ENCODE data around the gene ASAP2. TPM values are rescaled to one million over a fixed set of nuclear protein-coding genes. Genes with fewer than 3 reads are reported as not detected.

ASAP2 gene
- polyA plus RNA-seq, 3 donors: 55.9 to 63.0 (median 57.7) TPM

DNA sequence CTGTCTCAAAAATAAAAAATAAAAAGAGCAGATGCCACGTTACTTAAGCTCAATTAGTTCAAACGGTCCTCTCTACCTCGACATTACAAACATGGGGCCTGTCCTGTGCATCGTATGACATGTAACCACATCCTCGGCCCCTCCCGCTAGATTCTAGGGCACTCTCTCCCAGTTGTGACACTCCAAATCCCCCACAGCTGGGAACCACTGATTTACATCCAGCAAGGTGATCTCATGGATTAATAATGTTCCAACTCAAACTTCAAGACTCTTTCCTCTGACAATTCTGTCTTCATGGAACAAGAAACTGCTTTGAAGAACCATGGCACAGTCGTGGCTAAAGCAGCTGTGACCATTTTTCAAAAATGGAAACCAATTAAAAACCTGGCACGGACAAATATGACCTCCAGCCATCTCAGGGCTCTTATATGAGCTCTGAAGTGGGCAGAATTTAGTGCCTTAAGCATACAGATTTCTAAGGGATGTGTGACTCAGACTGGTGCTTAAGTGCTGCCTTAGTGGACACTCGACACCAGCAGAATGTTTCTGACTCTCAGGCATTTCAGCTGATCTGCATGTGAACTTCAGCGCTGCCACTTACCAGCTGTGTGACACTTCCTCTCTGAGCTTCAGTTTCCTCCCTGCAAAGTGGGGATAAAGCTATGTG, 31.7 kb upstream of the ASAP2 start:
- DNase-seq (ENCODE audit: extremely low read depth in 1 of 11, low read depth in 9 of 11, low spot score in 4 of 11): no peak

DNA sequence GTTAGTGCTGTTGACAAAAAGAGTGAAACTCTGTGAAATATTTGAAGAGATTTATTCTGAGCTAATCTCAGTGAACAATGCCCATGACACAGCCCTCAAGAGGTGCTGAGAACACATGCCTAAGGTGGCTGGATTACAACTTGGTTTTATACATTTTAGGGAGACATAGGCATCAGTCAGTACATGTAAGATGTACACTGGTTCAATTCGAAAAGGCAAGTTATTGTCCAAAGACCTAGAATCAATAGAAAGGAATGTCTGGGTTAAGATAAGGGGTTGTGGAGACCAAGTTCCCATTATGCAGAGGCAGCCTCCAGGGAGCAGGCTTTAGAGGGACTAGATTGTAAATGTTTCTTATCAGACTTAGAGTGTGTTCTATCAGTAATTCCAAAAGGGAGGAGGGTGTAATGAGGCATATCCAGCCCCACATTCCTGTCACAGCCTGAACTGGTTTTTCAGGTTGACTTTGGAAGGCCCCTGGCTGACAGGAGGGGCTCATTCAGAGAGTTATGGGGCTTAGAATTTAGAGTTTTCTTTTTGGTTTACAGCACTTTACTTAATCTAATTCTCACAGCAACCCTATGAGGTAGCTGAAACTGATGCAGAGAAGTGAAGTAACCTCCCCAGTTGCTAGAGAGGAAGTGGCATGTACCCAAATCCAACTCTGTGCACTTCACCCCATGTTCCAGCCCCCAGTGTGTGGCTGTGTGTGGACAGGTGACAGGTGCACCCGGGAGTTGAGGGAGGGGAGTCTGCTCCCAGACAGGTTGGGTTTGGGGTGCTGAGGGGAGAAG, 28.3 kb upstream of the ASAP2 start:
- peak in 6 of 11 donors; percentile 19 to 73 (median 66) for DNase-seq (ENCODE audit: extremely low read depth in 1 of 11, low read depth in 9 of 11, low spot score in 4 of 11)

DNA sequence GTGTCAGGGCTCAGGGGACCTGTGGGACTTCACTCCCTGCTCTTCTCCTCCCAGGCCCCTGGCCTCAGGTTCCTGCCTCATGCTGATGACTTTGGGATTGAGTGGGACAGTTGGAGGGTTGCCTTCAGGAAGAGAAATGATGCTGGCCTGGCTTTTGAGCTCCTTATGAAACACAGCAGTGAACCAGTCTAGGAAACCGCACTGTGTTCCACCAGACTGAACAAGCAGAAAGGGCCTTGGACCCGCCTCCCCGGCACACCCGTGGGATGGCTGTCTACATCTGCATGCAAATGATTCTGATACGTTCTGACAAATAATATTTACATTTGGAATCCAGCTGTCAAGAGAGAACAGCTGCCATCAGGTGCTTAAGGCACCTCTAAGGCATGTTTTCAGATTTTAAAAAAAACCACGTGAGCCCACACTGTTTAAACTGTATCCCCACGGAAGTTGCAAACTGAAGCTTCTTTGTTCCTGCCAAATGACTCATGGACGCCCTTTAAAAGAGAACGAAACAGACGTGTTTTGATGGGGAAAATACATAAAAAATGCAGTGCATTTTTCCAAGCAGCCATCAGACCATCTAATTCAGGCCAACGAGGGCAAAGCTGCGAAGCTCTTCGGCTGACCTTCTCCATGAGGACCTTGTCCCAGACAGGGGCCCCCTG, 27.6 kb upstream of the ASAP2 start:
- DNase-seq (ENCODE audit: extremely low read depth in 1 of 11, low read depth in 9 of 11, low spot score in 4 of 11): peak in 1 of 11 donors; percentile 43

DNA sequence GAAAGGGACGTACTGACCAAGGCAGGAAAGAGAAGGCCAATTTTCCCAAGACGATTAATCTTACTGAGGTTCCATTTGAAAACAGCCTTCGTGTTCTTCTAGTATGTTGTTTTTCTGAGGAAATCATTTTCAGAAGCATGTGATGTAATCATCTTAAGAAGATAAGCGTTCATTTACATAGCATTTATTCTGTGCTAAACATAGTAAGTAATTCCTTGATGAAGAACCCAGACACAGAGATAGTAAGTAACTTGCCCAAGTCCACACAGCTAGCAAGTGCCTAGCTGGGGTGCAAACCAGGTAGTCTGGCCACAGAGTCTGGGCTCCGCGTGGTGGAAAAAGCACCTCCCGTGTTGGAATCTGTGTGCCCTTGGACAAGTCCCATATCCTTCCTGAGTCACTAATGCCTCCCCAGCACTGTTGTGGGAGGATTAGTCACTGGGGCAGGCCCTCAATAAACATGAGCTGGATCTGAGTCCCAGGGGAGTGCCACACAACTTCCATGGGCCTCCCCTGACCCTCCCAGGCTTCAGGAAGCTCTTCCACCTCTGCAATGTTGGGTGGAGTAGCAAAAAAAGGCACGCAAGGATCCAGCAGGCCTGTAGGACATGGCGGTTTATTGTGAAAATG, 26.9 kb upstream of the ASAP2 start:
- DNase-seq (ENCODE audit: extremely low read depth in 1 of 11, low read depth in 9 of 11, low spot score in 4 of 11): no peak

DNA sequence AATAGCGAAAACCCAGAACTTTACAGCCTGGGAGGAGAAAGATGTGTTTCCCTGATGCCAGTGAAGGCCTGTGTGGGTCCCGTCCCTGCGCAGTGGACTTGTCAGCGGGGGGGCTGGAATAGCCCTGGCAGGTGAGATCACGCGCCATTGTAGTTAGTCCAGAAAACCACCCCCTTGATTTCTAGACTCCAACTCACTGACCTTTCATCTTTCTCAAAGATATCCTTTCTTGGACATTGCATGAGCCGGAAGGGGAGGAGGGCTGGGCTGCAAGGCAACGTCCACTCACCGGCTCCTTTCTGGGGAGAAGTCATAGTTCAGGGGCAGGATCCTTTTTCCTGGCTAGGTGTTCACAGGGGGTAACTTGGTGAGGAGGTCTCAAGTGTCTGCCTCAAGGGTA, 22.3 kb upstream of the ASAP2 start:
- DNase-seq (ENCODE audit: extremely low read depth in 1 of 11, low read depth in 9 of 11, low spot score in 4 of 11): no peak

DNA sequence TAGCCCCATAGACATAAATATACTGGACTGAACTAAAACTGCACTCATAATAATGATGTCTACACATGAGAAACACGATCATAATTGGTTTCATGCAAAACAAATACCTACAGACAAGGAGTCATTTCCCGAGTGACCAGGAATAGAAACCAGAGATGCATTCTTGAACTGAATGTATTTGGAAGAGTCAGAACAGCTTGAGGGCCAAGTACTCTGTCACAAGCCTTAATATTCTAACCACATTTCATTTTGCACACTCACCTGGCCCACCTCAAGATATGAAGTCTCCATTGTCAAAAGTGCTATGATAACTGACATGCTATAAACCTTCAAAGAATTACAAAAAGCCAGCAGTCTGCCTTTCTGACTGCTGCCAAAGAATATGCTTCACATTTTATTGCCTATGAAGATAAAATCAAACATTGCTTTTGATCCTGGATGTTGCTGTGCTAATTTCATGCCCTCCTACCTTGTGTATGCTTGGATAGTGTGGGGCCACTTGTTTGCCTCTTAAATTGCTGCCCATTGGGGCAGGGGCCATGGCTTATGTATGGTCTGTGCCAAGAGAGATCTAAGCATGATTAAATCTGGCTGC, 18.9 kb upstream of the ASAP2 start:
- no peak for DNase-seq (ENCODE audit: extremely low read depth in 1 of 11, low read depth in 9 of 11, low spot score in 4 of 11)

DNA sequence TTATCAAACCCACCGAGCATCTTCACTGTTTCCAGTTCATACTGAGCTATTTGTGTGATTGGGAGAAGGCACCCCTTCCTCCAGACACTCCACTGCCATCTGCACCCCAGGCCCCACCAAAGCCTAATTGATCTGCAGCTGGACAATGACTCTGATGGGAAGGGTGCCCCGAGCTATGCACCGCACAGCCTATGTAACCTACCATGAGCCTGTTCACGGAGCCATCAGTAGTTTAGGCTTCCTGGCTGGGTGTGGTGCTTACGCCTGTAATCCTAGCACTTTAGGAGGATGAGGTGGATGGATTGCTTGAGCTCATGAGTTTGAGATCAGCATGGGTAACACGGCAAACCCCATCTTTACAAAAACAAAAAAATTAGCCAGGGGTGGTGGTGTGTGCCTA, 17.8 kb upstream of the ASAP2 start:
- no peak for DNase-seq (ENCODE audit: extremely low read depth in 1 of 11, low read depth in 9 of 11, low spot score in 4 of 11)

DNA sequence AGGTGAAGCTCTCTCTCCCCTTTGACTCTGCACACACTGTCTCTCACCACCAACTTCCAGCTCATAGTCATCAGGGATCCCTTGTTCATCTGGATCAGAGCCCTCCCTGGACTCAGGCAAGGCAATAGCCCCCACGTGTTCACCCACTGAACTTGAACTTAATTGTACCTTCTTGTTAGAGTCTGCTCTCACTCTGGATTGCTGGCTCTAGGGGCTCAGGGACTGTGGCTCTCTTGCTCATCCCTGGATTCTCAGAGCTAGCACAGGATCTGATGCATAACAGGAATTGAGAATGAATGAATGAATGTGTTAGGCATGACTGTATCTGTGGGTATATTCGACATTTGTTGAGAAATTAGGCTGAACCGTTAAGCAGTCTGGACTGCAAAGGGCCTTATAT, 16.7 kb upstream of the ASAP2 start:
- DNase-seq (ENCODE audit: extremely low read depth in 1 of 11, low read depth in 9 of 11, low spot score in 4 of 11): no peak

DNA sequence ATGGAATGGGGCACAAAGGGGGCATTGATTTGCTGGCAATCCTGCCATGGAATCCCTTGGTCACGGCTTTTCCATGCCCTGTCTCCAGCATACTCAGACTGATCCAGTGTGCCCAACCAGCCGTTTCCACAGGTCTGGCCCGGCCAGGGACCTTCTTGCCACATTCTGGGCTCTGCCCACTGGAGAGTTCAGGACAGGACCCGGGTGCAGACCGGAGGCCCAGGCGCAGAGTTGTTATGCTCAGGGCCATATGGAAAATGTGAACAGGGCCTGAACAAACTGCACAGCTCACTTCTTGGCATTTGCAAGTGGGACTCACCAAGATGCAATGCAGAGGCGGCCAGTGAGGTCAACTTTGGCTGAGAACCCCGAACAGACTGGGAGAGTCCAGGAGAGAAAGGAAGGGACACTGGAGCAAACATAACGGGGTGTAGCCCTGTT, 15.6 kb upstream of the ASAP2 start:
- DNase-seq (ENCODE audit: extremely low read depth in 1 of 11, low read depth in 9 of 11, low spot score in 4 of 11): no peak

DNA sequence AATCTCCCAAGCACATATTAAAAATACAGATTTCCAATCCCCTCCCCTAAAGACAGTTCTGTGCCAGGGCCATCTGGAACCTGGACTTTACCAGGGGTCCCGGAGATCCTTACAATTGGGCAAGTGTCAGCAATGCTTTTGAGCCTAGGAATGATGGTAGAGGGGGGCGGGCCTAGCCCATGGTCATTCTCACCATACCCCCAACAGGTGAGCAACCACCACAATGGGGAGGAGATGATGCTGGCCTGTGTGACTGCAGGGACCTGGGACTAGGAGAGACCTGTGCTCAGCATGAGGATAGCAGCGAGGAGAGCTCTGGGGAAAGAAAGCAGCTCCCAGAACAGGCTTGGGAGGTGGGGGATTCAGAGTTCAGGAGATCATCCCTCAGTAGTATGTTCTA, 13.9 kb upstream of the ASAP2 start:
- DNase-seq (ENCODE audit: extremely low read depth in 1 of 11, low read depth in 9 of 11, low spot score in 4 of 11): no peak

DNA sequence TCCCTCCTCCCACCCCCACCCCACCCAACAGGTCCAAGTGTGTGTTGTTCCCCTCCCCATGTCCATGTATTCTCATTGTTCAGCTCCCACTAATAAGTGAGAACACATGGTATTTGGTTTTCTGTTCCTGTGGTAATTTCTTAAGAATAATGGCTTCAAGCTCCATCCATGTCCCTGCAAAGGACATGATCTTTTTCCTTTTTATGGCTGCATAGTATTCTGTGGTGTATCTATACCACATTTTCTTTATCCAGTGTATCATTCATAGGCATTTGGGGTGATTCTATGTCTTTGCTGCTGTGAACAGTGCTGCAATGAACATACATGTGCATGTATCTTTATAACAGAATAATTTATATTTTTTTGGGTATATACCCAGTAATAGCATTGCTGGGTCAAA, 12.3 kb upstream of the ASAP2 start:
- no peak for DNase-seq (ENCODE audit: extremely low read depth in 1 of 11, low read depth in 9 of 11, low spot score in 4 of 11)

DNA sequence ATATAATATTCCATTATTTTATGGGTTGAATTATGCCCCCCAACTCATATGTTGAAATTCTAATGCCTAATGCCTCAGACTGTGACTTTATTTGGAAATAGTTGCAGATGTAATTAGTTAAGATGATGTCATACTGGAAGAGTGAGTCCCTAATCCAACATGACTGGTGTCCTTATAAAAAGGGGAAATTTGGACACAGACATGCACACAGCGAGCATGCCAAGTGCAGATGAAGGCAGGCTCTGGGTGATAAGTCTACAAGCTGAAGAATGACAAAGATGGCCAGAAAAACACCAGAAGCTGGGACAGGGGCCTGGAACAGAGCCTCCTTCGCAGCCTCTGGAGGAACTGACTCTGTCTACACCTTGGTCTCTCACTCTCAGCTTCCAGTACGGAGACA, 10.0 kb upstream of the ASAP2 start:
- DNase-seq (ENCODE audit: extremely low read depth in 1 of 11, low read depth in 9 of 11, low spot score in 4 of 11): no peak

DNA sequence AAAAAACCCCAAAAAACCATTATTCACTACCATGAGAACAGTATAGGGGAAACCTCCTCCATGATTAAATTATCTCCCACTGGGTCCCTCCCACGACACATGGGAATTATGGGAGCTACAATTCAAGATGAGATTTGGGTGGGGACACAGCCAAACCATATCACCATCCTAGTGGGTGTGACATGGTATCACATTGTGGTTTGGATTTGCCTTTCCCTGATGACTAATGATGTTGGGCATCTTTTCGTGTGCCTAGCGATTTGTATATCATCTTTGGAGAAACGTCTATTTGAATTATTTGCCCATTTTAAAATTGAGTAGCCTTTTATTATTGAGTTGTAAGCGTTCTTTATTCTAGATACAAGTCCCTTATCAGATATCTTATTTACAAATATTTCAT, 8.7 kb upstream of the ASAP2 start:
- DNase-seq (ENCODE audit: extremely low read depth in 1 of 11, low read depth in 9 of 11, low spot score in 4 of 11): no peak

DNA sequence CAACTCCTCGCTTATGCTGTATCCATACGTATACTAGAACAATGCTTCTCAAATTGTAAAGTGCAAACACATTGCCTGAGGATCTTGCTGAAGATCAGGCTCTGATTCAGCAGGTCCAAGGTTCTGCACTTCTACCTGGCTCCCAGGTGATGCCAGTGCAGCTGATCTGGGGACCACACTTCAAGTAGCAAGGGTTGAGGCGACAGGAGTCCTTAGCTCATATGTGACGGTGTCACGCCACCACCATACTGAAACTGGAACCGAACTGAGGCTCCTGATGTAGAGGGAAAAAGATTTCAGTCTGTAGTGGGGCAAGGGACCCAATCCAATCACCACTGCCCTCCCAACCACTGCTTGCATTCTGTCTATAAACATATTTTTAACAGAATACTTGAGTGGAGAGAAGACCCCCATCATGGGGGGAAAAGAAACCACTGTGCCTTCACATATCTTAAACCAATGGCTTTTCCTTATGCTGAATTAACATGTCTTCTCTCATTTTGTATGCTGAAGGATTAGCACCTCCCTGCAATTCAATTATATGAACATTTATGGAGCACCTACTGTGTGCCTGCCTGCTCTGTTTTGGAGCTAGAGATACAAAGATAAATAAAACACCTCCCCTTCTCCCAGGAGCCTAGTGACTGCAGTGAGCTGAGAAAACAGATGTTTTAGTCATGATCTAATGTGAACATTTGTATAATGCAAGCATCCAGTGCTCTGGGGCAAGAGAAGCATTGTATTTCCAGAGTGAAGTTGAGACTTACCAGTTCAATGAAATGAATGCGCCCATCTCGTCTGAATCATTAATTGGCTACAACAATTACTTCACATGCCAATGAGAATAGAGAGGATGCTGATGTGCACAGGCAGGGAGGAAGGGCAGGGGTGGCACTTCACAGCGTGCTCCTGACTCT, 6.6 kb upstream of the ASAP2 start:
- no peak for DNase-seq (ENCODE audit: extremely low read depth in 1 of 11, low read depth in 9 of 11, low spot score in 4 of 11)

DNA sequence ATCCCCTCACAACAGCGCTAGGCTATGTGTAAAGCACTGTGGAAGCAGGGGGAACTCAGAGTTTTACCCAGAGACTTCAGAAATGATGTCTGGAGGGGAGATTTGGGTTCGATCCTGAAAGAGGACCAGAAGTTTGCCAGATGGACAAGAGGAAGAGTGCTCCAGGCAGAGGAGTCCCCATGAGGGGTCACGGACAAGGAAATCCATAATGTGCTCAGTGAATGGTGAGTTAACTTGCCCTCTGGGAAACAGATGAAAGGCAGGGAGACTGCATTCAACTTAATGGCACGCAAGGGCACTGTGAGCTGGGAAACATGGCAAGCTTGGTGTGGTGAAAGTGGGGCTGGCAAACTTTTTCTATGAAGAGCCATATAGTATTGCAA, 6.0 kb upstream of the ASAP2 start:
- DNase-seq (ENCODE audit: extremely low read depth in 1 of 11, low read depth in 9 of 11, low spot score in 4 of 11): no peak

DNA sequence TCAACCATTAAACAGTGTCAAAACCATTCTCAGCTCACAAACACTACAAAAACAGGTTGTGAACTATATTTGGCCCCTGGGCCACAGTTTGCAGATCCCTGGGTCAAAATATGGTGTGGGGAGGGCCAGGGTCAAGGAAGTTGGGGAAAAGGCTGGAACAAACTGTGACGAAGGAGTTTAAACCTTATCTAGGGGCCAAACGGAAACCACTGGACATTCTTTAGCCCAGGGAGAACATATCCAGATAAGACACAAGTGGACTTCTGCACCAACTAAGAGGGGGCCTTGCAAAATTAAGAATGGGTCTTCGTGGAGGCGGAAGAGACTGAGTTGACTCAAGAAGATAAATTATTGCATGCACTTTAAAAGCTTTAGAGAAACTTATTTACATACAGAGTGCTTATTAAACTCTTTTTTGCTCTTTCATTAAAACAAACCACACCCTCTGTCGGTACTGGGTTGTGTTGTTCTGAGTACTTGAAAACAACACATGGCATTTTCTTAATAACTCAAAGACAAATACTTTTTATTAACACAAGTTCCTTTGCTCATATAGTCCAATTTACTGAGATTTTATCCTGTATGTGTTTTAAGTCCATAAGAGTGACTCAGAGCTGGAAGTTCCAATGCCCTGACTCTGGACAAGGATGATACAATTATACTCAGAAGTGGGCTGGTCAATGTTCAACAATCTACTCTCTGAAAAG, 5.3 kb upstream of the ASAP2 start:
- no peak for DNase-seq (ENCODE audit: extremely low read depth in 1 of 11, low read depth in 9 of 11, low spot score in 4 of 11)

DNA sequence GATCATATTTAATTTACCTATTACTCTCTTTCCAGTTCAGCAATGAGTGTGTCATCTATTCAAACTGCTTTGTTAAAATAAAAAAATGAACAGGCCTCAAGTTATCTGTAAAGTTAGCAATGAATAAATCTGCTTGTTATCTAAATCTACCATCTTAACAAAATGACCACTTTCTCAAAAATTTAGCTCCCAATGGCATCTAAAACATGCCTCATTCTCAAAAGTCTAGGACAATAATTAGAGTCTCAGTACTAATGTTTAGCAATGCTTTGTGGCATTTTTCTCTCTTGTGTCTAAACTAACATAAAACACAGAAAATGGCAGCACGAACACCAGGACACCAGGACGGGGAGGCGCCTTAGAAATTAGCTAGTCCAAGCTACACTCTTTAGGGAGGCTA, 3.6 kb upstream of the ASAP2 start:
- DNase-seq (ENCODE audit: extremely low read depth in 1 of 11, low read depth in 9 of 11, low spot score in 4 of 11): no peak

DNA sequence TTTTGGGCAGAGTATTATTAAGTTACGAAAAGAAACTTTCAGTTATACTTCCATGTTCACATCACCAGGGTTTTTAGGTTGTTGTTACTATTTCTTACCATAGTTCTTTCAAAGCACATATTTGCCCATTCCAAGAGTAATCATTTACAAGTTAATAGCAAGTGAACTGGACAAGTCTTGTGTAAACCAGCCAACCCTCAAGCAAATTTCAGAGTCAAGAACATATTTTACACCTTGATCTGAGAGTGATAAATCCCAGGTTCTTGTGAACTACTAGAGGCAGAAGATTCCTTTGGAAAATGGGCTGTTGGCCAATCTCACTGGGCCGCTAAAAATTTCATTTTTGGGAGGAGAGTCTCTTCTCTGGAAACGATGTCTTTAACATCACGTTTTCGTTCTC, 2.7 kb upstream of the ASAP2 start:
- no peak for DNase-seq (ENCODE audit: extremely low read depth in 1 of 11, low read depth in 9 of 11, low spot score in 4 of 11)

All from renal cortex interstitium (tissue), 11 donors.